ENCODE results near the gene NAV1.
"Not testable (repeated sequence)": the region's sequence is repeated elsewhere in the genome, so short reads cannot be mapped to it uniquely, and the experiment has no call there.

The NAV1 gene

DNA sequence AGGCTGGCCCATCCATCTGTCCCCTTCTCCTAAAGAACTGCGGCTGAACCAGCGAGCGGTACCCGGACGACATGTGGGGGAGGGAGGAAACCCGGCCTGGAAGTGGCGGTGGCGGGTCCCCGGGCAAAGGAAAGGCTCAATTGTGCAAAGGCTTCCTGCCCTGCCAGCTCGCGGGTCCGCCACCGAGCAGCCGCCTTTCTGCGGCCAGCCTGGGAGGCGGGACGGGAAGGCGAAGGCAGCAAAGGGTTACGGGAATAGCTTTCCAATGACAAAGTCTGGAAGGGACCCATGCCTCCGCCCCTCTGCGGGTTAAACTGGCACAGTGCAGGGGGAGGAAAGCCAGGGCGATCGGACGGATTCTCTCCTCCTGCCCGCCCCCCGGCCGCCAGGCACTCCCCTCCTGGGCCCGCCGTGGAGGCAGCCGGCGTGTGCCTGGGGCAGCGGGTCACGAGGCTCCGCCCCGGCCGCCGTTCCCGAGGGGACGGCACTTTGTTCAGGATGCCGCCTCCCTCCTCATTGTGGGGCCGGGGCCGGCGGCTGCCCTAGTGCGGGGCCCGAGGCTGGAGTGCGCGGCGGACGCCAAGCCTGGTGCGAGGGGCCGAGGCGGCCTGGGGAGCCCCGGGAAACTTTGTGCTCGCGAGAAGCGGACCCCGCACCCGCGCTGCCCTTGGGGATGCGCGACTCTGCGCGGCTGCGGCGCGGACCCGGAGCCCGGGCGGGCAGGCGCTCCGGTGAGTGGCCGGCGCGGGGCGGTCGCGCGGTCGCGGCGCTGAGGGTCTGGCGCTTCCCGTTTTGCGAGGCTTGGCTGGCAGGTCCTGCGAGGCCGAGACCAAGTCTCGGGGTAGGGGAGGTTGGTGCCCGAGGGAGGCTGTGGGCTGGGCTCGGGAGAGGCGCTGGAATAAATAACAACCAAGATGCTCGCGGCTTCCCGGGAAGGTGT lies at the start of gene NAV1:
Gene NAV1 (plus strand): TSS at position 516 of the 940 bp plus-strand sequence. CDS start 83,758 bp downstream, outside the sequence.
- DNase-seq, result peak; percentile 70

DNA sequence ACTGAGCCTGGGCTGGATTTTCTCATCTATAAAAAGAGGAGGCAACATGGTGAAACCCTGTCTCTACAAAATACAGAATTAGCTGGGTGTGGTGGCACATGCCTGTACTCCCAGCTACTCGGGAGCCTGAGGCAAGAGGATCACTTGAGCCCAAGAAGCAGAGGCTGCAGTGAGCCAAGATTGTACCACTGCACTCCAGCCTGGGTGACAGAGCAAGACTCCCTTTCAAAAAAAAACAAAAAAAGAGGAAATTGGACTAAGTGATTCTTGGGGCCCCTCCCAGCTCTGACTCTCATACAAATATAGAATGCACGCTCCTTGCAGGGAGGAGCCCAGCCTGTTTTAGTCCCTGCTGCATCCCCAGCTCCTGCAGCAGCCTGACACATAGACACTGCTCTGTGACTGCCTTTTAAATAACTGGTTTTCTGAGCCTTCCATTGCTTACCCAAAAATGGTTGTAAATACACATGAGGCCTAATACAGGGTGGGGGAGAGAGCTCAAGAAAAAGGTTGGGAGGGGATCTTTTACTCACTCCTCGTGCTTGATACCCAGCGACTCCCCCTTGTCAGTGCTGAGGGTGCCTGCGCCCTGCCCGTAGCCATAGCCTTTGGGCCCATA lies 49.2 kb upstream of the NAV1 start:
- DNase-seq, result no peak

DNA sequence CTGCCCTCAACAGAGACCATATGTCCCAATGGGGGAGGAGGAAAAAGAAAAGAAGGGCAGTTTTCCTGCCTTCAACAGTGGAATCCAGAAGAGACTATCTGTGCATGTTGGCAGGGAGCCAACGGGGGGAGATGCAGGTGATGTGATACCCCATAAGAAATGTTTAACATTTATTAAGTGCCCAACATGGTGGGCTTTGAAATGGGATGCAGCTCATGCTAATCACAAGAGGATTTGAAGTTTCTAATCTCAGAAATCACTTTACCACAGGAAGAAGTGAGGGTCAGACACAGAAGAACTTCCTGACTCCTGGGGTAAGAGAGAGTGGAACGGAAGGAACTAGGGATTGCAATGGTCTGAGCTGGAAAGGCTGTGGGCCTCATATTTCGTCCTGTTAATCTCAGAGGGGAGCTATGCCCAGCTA lies 48.2 kb upstream of the NAV1 start:
- DNase-seq, result no peak

GRCh38 chr1:201491896-201492511 lies 46.9 kb upstream of the NAV1 start:
- no peak for DNase-seq

DNA sequence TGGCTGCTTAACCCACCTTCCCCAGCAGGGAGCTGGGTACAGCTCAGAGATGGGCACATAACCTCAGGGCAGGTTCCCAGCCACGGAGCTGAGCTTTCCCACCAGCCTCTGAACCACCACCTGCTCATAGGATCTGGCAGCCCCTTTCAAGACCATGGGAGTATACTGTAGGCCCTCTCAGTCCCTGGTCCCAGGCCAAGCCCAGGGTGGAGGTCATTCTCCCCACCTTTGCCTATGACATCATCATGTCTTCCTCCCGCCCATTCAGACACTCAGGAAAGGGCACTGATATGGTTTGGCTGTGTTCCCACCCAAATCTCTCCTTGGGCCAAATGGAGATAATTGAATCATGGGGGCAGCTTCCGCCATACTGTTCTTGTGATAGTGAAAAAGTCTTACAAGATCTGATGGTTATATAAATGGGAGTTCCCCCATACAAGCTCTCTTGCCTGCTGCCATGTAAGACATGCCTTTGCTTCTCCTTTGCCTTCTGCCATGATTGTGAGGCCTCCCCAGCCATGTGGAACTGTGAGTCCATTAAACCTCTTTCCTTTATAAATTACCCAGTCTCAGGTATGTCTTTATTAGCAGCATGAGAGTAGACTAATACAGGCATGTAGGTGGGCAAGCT lies 45.8 kb upstream of the NAV1 start:
- DNase-seq, result not testable (repeated sequence)

GRCh38 chr1:201493757-201494617 lies 44.9 kb upstream of the NAV1 start:
- no peak for DNase-seq

DNA sequence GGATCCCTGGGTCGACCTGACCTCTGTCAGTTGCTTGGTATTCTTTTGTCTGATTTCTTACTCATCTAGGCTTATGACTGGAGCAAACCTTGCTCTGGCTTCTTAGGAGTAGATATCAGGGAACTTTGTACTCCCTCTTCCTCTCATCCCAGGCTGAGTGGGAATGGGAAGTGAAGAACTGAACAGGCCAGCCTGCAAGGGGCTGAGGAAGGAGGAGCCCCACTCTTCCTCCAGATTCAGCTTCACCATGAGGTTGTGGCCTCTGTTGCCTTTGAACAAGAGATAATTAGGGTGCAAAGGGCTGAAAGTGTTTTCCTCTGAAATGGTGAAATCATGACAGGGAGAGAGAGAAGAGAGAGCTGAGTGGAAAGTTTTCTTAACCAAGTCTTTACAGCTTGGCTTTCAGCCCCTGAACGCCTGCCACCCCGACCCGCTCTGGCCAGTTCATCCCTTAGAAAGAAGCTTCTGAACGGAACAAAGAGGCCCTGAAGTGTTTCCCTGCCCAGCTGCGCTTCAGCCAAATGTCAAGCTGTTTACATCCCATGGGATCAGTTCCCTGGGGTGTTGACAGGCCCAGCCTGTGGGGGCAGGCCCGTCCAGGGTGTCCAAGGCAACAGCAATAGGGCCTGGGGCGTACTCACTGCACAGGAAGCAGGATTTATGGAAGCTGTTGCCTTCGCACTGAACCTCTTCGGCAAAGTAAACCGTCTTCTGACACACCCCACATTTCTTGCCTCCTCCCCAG lies 43.2 kb upstream of the NAV1 start:
- DNase-seq, result no peak

DNA sequence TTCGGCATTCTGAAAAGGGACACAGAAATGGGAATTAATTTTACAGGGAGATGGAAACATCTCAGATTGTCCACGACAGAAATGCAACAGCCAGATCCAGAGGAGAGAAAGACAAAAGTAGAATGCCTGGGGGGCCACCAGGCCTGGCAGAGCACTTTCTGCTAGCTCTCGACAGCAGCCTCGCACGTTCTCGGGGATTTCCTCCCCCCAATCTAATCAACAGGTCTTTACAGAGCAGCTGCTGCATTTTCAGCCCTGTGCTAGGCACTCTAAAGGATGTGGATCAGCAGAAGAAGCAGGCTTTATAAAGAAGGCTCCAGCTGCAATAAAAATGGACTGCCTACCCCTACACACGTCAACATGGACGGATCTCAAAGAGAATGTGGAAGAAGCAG lies 42.6 kb upstream of the NAV1 start:
- no peak for DNase-seq

DNA sequence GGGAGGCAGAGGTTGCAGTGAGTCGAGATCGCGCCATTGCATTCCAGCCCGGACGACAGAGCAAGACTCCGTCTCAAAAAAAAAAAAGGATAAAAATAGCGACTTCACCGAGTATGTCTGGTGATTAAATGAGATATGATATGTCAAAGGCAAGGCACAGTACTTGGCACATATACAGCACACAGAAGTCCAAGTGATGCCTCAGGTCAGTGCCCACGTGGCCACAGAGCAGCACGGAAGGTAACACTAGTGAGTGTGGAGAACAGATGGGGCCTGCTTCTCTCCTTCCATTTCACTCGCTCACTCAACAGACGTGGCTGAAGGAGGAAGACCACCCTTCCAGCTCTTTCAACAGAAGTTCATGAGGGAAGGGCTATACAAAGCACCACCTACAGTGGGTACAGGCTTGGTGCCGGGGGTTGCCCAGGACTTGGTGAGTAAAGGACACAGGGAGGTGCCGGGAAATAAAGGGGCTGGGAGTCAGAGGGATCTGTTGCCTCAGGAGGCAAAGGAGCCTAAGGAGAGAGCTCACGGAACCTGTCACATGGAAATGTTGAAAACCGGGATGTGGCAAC lies 40.9 kb upstream of the NAV1 start:
- DNase-seq, result no peak

- DNase-seq, result no peak
Measured at GRCh38 chr1:201498621-201499020, 40.3 kb upstream of the NAV1 start.

DNA sequence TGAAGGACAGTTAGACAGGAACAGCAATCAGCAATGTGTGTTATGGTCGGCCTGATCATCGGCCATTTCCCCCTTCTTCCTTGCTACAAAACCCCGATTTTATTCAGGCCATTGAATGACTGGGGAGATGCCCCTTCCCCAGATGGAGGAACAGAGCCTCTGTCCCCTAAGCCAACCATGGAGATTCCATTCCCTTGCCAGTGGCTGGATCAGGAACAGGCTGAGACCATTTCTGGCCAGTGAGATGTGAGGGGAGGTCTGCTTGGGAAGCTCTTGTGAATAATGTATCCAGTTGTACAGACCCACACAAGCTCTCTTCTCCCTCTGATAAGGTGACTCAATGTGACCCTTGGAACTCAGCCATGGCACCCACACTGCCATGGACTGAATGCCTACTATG lies 39.7 kb upstream of the NAV1 start:
- no peak for DNase-seq

- no peak for DNase-seq
Measured at GRCh38 chr1:201499795-201500669, 38.9 kb upstream of the NAV1 start.

DNA sequence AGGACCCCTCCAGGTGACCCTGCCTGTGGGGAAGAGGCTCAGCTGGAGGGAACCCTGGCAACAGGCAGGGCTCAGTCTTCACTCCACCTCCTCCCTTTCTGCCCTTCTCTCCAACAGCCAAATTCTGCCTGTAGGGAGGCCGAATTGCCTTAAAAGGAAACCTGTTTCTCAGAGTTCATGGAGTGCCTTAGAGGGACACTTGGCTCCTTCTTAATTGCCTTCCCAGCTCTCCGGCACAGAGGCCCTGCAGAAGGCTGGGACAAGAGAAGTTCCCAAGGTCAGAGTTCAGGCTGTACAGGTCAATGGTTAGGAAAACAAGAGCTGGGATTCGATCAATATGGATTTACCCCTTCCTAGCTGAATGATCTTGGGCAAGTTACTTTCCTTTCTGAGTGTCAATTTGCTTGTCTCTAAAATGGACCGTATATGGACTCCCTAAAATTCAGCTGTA lies 38.2 kb upstream of the NAV1 start:
- DNase-seq, result no peak

DNA sequence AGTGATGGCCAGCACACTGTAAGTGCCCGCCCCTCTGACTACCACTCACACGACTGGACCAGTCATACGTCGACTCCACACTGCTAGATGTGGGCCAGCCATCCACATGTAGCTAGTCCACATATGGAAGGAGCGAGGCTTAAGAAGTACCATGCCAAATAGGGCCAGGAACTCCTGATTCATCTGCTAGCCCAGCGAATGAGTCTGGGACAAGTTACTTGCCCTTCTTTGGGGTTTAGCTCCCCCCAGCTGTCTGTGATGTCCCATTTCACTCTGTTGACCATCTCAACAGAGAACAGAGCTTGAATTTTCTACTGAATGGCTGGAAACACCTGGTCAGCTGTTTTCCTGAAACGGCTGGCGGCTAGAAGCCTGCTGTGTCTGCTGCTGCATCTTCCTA lies 37.8 kb upstream of the NAV1 start:
- no peak for DNase-seq

DNA sequence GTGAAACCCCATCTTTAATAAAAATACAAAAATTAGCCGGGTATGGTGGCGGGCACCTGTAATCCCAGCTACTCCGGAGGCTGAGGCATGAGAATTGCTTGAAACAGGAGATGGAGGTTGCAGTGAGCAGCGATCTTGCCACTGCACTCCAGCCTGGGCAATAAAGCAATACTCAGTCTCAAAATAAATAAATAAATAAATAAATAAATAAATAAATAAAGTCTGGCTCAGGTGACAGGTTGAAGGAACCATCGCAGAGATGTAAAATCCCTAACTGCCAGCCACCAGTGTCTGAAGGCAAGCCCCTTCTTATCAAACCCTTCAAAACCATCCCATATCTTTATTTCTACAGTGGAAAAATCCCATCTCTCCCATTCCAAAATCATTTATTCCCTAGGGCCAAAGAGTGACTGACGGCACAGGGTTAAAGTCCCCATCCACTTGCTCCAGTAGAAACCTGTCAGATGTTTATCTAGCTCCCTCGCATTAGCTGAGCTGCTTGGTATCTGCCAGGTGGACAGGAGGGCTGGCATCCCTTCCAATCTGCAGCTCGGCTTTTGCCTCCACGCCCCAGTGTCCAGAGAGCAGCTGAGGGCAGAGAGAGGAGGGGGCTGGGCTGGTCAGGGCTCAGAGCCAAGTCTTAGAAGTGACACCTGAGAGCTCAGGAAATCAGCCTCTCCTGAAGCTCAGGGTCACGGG lies 37.0 kb upstream of the NAV1 start:
- DNase-seq, result no peak

DNA sequence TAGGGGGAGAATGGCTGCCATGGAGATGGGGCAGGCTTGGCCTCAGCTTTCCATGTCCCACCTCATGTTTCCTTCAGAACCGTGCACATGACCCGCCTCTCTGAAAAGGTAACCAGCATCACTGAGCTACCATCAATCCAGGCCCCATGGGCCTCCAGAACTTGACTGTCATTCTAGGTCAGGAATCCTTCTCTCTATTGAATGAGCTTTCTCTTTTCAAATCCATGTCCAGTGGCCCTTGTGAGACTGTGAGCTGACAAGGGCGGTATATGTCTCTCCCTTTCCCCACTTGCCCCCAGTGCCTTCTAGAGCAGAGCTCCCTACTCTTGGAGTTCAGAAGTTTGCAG lies 36.4 kb upstream of the NAV1 start:
- no peak for DNase-seq

DNA sequence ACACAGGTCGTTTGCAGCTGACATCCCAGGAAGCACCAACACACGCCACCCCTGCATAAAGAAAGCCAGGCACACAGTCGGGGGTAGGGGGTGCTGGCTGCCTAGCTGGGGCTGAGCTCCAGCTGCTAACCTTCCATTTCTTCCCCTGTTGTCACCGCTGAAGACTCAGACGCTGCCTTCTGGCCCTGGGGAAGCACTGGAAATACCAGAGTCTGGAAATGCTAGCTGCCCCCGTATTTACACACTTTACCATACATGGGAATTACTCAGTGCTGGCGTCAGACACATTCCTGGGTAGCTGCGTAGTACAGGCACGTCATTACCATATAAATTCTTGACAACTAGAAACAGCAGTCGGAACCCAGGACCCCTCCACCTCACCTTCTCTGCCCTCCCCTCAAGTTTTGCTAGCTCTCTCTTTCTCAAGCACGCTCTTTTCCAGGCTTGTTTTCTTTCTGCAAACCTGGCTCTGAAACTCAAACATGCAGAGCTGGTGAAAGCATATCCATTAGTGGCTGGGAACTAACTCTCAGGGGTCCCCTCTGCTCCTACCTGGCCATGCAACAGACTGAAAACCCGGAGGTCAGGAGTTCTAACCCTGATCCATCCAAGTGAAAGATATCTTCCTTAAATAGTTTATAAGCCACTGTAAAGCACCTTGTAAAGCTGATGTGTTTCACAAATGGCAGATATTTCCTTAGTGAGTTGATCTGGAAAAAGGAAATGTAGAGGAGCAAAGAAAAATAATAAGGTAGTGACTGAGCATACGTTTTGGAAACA lies 35.3 kb upstream of the NAV1 start:
- no peak for DNase-seq

- DNase-seq, result no peak
Measured at GRCh38 chr1:201504179-201504631, 34.7 kb upstream of the NAV1 start.
